ENCODE measurements around the gene OR4K1.
"Not testable (repeated sequence)": the region's sequence is repeated elsewhere in the genome, so short reads cannot be mapped to it uniquely, and the experiment has no call there.

OR4K1 gene, protein sequence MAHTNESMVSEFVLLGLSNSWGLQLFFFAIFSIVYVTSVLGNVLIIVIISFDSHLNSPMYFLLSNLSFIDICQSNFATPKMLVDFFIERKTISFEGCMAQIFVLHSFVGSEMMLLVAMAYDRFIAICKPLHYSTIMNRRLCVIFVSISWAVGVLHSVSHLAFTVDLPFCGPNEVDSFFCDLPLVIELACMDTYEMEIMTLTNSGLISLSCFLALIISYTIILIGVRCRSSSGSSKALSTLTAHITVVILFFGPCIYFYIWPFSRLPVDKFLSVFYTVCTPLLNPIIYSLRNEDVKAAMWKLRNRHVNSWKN

GRCh38 chr14:19930617-19931016 is at the start of gene OR4K1:
TSS of gene OR4K1 (plus strand) at chr14:19930917. CDS start at chr14:19935667, 4,750 bp downstream.
- no peak for DNase-seq

- DNase-seq = no peak
Observed at GRCh38 chr14:19895282-19895681, 35.4 kb upstream of the OR4K1 start.

DNA sequence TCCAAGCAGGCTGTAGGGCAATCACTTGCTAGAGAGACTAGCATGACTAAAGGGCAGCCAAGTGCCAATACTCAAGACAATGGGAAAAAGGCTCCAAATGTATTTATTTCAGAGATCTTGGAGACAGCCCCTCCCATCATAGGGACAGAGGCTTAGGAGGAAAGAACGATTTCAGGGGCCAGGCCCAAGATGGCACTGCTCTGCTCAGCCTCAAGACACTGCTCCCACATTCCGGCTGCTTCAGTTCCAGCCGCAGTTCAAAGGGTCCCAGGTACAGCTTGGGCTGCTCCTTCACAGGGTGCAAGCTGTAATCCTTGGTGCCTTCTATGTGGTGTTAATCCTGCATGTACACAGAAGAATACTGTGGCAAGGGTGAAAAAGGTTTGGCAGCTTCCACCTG is 29.7 kb upstream of the OR4K1 start:
- DNase-seq = no peak

- no peak for DNase-seq
Observed at GRCh38 chr14:19902409-19902808, 28.3 kb upstream of the OR4K1 start.

DNA sequence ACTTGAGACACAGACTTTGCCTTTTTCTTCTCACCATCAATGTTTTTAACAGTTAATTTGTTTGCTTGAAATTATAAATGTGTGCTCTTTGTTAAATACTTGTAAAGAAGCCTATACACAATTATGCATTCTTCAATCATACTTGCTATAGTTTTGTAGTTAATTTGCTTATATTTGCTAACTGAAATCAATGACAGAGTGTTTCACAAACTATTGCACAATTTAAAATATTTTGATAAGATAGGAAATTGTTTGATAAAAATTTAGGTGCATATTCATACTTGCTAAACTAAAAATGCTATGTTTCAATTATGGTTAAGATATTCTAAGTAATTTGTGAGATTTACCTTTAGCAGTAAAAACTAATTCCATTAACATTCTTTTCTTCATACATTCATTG is 24.1 kb upstream of the OR4K1 start:
- DNase-seq = no peak

GRCh38 chr14:19911114-19911513 is 19.6 kb upstream of the OR4K1 start:
- no peak for DNase-seq

- DNase-seq = no peak
Observed at GRCh38 chr14:19917243-19917642, 13.5 kb upstream of the OR4K1 start.

DNA sequence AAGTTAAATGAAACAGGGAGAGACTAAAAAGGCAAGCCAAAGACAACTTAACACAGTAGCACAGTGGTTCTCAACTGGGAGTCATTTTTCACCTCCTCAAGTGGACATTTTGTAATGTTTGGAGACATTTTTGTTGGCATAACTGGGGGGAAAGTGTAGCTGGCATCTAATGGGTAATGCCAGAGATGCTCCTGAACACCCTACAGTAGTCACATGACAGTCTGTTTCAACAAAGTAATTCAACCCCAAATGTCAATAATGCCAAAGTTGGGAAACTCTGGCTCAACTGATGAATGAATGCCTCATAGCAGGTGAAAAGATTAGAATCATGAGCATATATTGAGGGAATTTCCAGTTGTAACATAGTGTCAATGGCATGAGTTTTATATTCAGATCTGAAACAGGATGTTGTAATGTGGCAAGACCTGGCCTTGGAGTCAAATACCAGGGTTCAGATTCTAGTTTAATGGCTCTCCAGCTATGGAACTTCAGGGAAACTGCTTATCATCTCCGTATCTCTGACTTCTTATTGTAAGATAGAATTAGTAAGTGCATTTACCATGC is 12.7 kb upstream of the OR4K1 start:
- no peak for DNase-seq

DNA sequence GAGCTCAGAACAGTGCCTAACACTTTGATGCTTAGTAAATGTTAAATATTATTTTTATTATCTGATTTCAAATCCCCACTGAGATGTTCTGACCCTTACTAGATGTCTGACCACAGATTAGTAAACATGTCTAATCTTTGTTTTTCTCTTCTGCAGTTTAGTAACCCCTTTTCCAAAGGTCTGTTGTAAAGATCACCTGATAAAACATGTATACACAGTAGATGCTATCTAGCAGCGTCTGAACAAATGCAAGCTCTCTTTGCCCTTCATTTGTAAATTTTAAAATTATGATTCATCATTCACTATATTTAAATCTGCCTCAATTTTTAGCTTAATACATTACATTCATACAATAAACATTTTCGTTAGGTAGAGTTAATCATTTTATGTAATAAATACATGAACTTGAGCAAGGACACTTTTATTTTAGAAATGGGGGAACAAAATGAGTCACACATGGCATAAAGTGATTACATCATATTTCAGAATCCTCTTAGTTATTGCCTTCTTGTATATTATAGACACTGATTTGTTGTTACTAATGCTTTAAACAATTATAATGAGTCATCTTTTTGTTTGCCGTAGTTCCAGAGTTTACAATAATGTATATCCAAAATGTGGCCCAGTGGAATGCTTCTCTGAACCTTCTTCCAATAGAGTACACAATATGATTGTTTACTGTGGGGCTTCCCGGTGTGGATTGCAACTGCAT is 12.0 kb upstream of the OR4K1 start:
- DNase-seq = no peak

GRCh38 chr14:19920021-19920657 is 10.6 kb upstream of the OR4K1 start, which contains the start of gene OR4K5:
TSS of gene OR4K5 (plus strand) at chr14:19920607. CDS start at chr14:19920607, 0 bp downstream.
- no peak for DNase-seq

GRCh38 chr14:19941668-19942067 is 11.0 kb downstream of the OR4K1 start:
- no peak for DNase-seq

- DNase-seq = no peak
Observed at GRCh38 chr14:19947413-19948090, 16.8 kb downstream of the OR4K1 start.

DNA sequence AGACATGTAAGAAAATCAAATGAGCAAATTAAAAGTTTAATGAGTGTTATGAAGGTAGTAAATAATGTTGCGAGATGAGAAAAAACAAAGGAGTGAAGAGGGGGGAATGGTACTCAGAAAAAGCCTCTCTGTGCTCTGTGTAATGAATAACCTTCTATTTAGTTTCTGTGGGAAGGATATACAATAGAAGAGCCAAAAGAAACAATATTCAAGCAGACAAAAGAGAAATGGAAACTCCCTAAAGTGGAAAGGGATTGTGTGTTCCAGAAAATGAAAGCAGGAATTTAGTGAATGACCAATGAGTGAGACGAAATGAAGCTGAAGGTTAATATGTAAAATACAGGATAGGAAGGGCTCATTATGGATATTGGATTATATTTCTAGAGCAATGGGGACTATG is 18.5 kb downstream of the OR4K1 start:
- DNase-seq = no peak

- not testable (repeated sequence) for DNase-seq
Observed at GRCh38 chr14:19969735-19970134, 39.0 kb downstream of the OR4K1 start.

GRCh38 chr14:19974844-19975243 is 44.1 kb downstream of the OR4K1 start:
- peak; percentile 41 for DNase-seq

- no peak for DNase-seq
Observed at GRCh38 chr14:19975291-19975690, 44.6 kb downstream of the OR4K1 start, which contains the start of gene OR4K15. TSS of gene OR4K15 (plus strand) at chr14:19975591. CDS start at chr14:19975591, 0 bp downstream.

All from CD4-positive, alpha-beta T cell treated with Interleukin-17A for 4 hours (primary cell).